ENCODE data around the gene BLMH. TPM values are rescaled to one million over a fixed set of nuclear protein-coding genes. Genes with fewer than 3 reads are reported as not detected.

The BLMH gene
- total and polyA plus RNA-seq, 2 donors (not counting 1 experiment from before 2014, with no cell fraction given): 5.9 to 25.9 TPM

DNA sequence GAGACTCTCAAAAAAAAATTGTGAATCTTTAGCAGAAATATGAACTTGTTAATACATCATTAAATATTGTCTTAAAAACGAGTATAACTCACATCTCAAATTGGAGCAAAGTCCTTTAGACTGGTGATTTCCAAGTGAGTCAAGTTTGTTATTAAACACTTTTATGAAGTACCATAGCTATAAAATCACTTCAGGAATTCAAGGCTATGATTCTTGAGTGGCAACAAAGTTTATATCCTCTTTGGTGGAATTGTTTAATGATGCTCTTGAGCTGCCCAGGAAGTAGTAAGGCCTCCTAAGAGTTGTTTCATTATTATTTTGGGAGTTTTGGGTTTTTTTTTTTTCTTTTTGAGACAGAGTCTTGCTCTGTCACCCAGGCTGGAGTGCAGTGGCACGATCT is 16.7 kb upstream of the BLMH start:
- 100% methylated on average over 1 of the region's 2 CpGs for WGBS (ENCODE audit: insufficient coverage)
- Histone ChIP-seq H3K9ac (ENCODE audit: low read length) (no peak overlapping the region), H3K4me1 (ENCODE audit: control insufficient read depth in 2 of 2, insufficient read depth in 2 of 2, low read length in 2 of 2) (no peaks in the 10 kb centered on the region), H4K20me1 (ENCODE audit: control insufficient read depth, insufficient read depth, low read length, poor library complexity, severe bottlenecking) (no peaks in the 10 kb centered on the region), H3K9me3 (ENCODE audit: control extremely low read depth in 1 of 3, control insufficient read depth in 2 of 3, insufficient read depth in 1 of 3, low read length in 2 of 3) (no peaks in the 10 kb centered on the region), H3K36me3 (replicated peaks in 1 of 2; ENCODE audit: control extremely low read depth in 1 of 2, control insufficient read depth in 1 of 2, extremely low read depth in 1 of 2, insufficient read depth in 2 of 2, low read length in 1 of 2) (no peaks in the 10 kb centered on the region), H3K4me2 (replicated peaks; ENCODE audit: low read depth, low read length, poor library complexity, severe bottlenecking) (no peak overlapping the region), H3K27ac (ENCODE audit: low read length in 2 of 2) (no peak overlapping the region), H3K4me3 (ENCODE audit: control extremely low read depth in 1 of 5, extremely low read depth in 1 of 5, insufficient read depth in 1 of 5, low read depth in 2 of 5, low read length in 4 of 5) (no peak overlapping the region), H3K79me2 (ENCODE audit: control insufficient read depth, insufficient read depth, low read length) (no peaks in the 10 kb centered on the region), H2AFZ (ENCODE audit: insufficient read depth, low read depth, low read length, poor library complexity, severe bottlenecking) (no peak overlapping the region), H3K27me3 (replicated peaks in 1 of 4; ENCODE audit: control extremely low read depth in 1 of 4, control insufficient read depth in 3 of 4, insufficient read depth in 4 of 4, low read length in 3 of 4) (no peaks in the 10 kb centered on the region)
- TF ChIP-seq EZH2 (IDR thresholded peaks at IDR 0.05; ENCODE audit: borderline replicate concordance, insufficient read depth, low read depth, low read length, poor library complexity, severe bottlenecking) (no peak), CTCF (IDR thresholded peaks at IDR 0.05) (no peak)
- H3K4me3 Mint-ChIP-seq: no peak overlapping the region
- no peaks in the 10 kb centered on the region for H3K4me1 Mint-ChIP-seq
- CTCF ChIA-PET: no interaction called here
- no peaks in the 10 kb centered on the region for H3K9me3 Mint-ChIP-seq (ENCODE audit: insufficient read depth)
- intact Hi-C loops (cut with micrococcal nuclease): no loop called here
- ATAC-seq (ENCODE audit: low read depth): no peak
- no peak for DNase-seq
- no peak overlapping the region for H3K27ac Mint-ChIP-seq
- POLR2A ChIA-PET: interaction anchor here (0.7 kb wide), 1 partner anchor 124 kb away, joined by 3 read pairs; no protein-coding TSS in a partner anchor
- peaks cover 14% of the 10 kb centered on the region for H3K27me3 Mint-ChIP-seq

GRCh38 chr17:30304778-30305177 is 13.0 kb upstream of the BLMH start:
- Histone ChIP-seq H2AFZ (ENCODE audit: insufficient read depth, low read depth, low read length, poor library complexity, severe bottlenecking) (no peak overlapping the region), H3K4me2 (replicated peaks; ENCODE audit: low read depth, low read length, poor library complexity, severe bottlenecking) (no peak overlapping the region), H4K20me1 (ENCODE audit: control insufficient read depth, insufficient read depth, low read length, poor library complexity, severe bottlenecking) (no peaks in the 10 kb centered on the region), H3K4me1 (ENCODE audit: control insufficient read depth in 2 of 2, insufficient read depth in 2 of 2, low read length in 2 of 2) (peaks cover 7 to 9% of the 10 kb centered on the region in 2 donors), H3K27ac (ENCODE audit: low read length in 2 of 2) (no peak overlapping the region), H3K79me2 (ENCODE audit: control insufficient read depth, insufficient read depth, low read length) (no peaks in the 10 kb centered on the region), H3K9me3 (ENCODE audit: control extremely low read depth in 1 of 3, control insufficient read depth in 2 of 3, insufficient read depth in 1 of 3, low read length in 2 of 3) (no peaks in the 10 kb centered on the region), H3K4me3 (ENCODE audit: control extremely low read depth in 1 of 5, extremely low read depth in 1 of 5, insufficient read depth in 1 of 5, low read depth in 2 of 5, low read length in 4 of 5) (no peak overlapping the region), H3K36me3 (replicated peaks in 1 of 2; ENCODE audit: control extremely low read depth in 1 of 2, control insufficient read depth in 1 of 2, extremely low read depth in 1 of 2, insufficient read depth in 2 of 2, low read length in 1 of 2) (no peaks in the 10 kb centered on the region), H3K27me3 (replicated peaks in 1 of 4; ENCODE audit: control extremely low read depth in 1 of 4, control insufficient read depth in 3 of 4, insufficient read depth in 4 of 4, low read length in 3 of 4) (no peaks in the 10 kb centered on the region), H3K9ac (ENCODE audit: low read length) (no peak overlapping the region)
- ATAC-seq (ENCODE audit: low read depth) (no peak), DNase-seq (no peak)
- no peak for TF ChIP-seq CTCF (IDR thresholded peaks at IDR 0.05)
- TF ChIP-seq EZH2 (IDR thresholded peaks at IDR 0.05; ENCODE audit: borderline replicate concordance, insufficient read depth, low read depth, low read length, poor library complexity, severe bottlenecking): no peak
- Mint-ChIP-seq H3K4me3 (no peak overlapping the region), H3K4me1 (peaks cover 13% of the 10 kb centered on the region), H3K27me3 (peaks cover 3% of the 10 kb centered on the region), H3K9me3 (ENCODE audit: insufficient read depth) (no peaks in the 10 kb centered on the region), H3K27ac (no peak overlapping the region)
- 100% methylated on average over 1 of the region's 3 CpGs for WGBS (ENCODE audit: insufficient coverage)
- intact Hi-C loops (cut with micrococcal nuclease): no loop called here
- ChIA-PET CTCF (no interaction called here), POLR2A (interaction anchor here (0.7 kb wide), 1 partner anchor 15 kb away, joined by 3 read pairs; no protein-coding TSS in a partner anchor)

All from B cell (primary cell).